ENCODE results near the gene ZFPM1. TPM values are rescaled to one million over a fixed set of nuclear protein-coding genes. Genes with fewer than 3 reads are reported as not detected.

The ZFPM1 gene
- total and polyA plus RNA-seq, 4 donors = 0.57 to 9.0 (median 2.8) TPM

DNA sequence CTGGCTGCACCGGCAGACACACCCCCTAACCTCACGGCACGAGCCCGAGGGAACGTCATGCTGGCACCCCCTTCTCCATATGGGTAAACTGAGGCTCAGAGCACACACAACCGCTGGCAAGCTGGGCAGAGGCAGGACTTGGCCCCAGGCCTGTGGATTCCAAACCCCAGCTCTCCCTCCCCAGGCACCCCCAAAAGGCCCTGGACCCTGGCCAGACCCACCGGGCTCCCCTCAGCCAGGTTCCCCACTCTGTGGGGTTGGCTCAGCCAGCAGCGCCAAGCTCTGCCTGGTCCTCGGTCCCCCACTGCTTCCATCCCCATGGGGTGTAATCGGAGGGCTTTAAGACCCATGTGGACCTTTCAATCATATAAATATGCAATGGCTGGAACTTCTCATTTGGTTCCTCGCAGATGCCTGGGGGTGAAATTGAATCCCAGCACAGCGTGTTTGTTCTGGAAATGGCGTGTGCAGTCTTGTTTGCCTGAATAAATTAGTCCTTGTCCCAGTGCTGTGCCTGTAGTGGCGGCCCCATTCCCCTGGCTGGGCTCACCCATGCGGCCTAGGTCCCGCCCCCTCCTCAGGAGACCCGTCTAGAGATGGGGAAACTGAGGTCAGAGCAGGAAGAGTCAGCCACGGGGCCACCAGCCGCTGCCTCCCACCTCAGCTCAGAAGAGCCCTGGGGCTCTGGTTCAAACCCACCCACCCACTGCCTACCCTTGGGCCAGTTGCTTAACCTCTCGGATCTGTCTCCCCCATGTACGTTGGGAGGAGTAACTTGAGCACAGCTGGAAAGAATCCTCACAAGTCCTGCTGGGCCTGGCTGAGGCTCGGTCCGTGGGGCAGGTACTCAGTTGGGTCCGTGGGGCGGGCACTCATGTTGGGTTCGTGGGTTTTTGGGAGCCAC lies 57.3 kb downstream of the ZFPM1 start:
- Histone ChIP-seq H3K9me3 (ENCODE audit: control insufficient read depth in 4 of 4, insufficient read depth in 3 of 4, low read length in 3 of 4) (no peaks in the 10 kb centered on the region), H3K27ac (ENCODE audit: low read depth in 1 of 2, low read length in 1 of 2) (no peak overlapping the region), H3K4me1 (ENCODE audit: control insufficient read depth in 5 of 5, insufficient read depth in 5 of 5, low read length in 5 of 5) (peaks cover 0 to 22% (median 0%) of the 10 kb centered on the region in 5 donors), H3K36me3 (ENCODE audit: control insufficient read depth in 4 of 4, insufficient read depth in 4 of 4, low read length in 4 of 4) (no peaks in the 10 kb centered on the region), H3K9ac (ENCODE audit: insufficient read depth in 1 of 2, low read length in 2 of 2) (no peak overlapping the region), H3K27me3 (ENCODE audit: control insufficient read depth in 3 of 3, insufficient read depth in 3 of 3, low read length in 2 of 3) (peaks cover 0 to 3% (median 0%) of the 10 kb centered on the region in 3 donors), H3K4me3 (no peak overlapping the region)
- DNase-seq (no peak), ATAC-seq (ENCODE audit: insufficient read depth, low FRiP score) (no peak)
- WGBS, 2 donors = 85% methylated on average over 26 of the region's 26 CpGs
- no peak for TF ChIP-seq CTCF (IDR thresholded peaks at IDR 0.05; ENCODE audit: control extremely low read depth, extremely low read depth)

- WGBS, 2 donors = 93 to 96% methylated on average over 5 to 7 of the region's 7 CpGs
- Histone ChIP-seq H3K27ac (ENCODE audit: low read depth in 1 of 2, low read length in 1 of 2) (no peak overlapping the region), H3K9me3 (ENCODE audit: control insufficient read depth in 4 of 4, insufficient read depth in 3 of 4, low read length in 3 of 4) (no peaks in the 10 kb centered on the region), H3K27me3 (ENCODE audit: control insufficient read depth in 3 of 3, insufficient read depth in 3 of 3, low read length in 2 of 3) (peaks cover 0 to 6% (median 0%) of the 10 kb centered on the region in 3 donors), H3K36me3 (ENCODE audit: control insufficient read depth in 4 of 4, insufficient read depth in 4 of 4, low read length in 4 of 4) (no peaks in the 10 kb centered on the region), H3K9ac (ENCODE audit: insufficient read depth in 1 of 2, low read length in 2 of 2) (no peak overlapping the region), H3K4me1 (ENCODE audit: control insufficient read depth in 5 of 5, insufficient read depth in 5 of 5, low read length in 5 of 5) (peaks cover 0 to 24% (median 0%) of the 10 kb centered on the region in 5 donors), H3K4me3 (no peak overlapping the region)
- ATAC-seq (ENCODE audit: insufficient read depth, low FRiP score) = no peak
- no peak for TF ChIP-seq CTCF (IDR thresholded peaks at IDR 0.05; ENCODE audit: control extremely low read depth, extremely low read depth)
- DNase-seq = no peak
These were observed 58.0 kb downstream of the ZFPM1 start for GRCh38 chr16:88511060-88511459.

- ATAC-seq (ENCODE audit: insufficient read depth, low FRiP score) (no peak), DNase-seq (no peak)
- 86 to 89% methylated on average over 11 to 14 of the region's 14 CpGs for WGBS, 2 donors
- Histone ChIP-seq H3K9ac (ENCODE audit: insufficient read depth in 1 of 2, low read length in 2 of 2) (no peak overlapping the region), H3K36me3 (ENCODE audit: control insufficient read depth in 4 of 4, insufficient read depth in 4 of 4, low read length in 4 of 4) (no peaks in the 10 kb centered on the region), H3K27me3 (ENCODE audit: control insufficient read depth in 3 of 3, insufficient read depth in 3 of 3, low read length in 2 of 3) (peaks cover 0 to 6% (median 0%) of the 10 kb centered on the region in 3 donors), H3K27ac (ENCODE audit: low read depth in 1 of 2, low read length in 1 of 2) (no peak overlapping the region), H3K4me1 (ENCODE audit: control insufficient read depth in 5 of 5, insufficient read depth in 5 of 5, low read length in 5 of 5) (peaks cover 0 to 33% (median 0%) of the 10 kb centered on the region in 5 donors), H3K4me3 (no peak overlapping the region), H3K9me3 (ENCODE audit: control insufficient read depth in 4 of 4, insufficient read depth in 3 of 4, low read length in 3 of 4) (no peaks in the 10 kb centered on the region)
- no peak for TF ChIP-seq CTCF (IDR thresholded peaks at IDR 0.05; ENCODE audit: control extremely low read depth, extremely low read depth)
These were observed 58.8 kb downstream of the ZFPM1 start for GRCh38 chr16:88511906-88512305.

Data from lung (tissue), 12 donors.